Lower leg skin (tissue), 4 donors: ENCODE measurements around the gene GADL1. TPM values are rescaled to one million over a fixed set of nuclear protein-coding genes. Genes with fewer than 3 reads are reported as not detected.

Source experiments
- DNase-seq, 2 donors: peaks; one replicate each; pipeline ENCODE4 v3.0.0-alpha.2; 2019; ENCODE audit warnings: low spot score in 2 of 2
- H3K4me3 ChIP-seq: fragments of 200-600 bp; sonication (generic); 2 replicates; pipeline ENCODE4 v1.5.1; 2017; ENCODE audit warnings: mild to moderate bottlenecking, low read depth; ENCODE audit not compliant: poor library complexity, severe bottlenecking
- CTCF ChIP-seq, 3 donors: fragments of 450-650 bp; IDR thresholded peaks; one replicate each; pipeline ENCODE4 v1.5.1; 2016; ENCODE audit warnings: antibody characterized with exemption in 3 of 3, mild to moderate bottlenecking in 3 of 3, moderate library complexity in 2 of 3
- POLR2A ChIP-seq, 2 donors: fragments of 450-650 bp; IDR thresholded peaks; one replicate each; pipeline ENCODE4 v1.6.1; 2016 to 2017; ENCODE audit warnings: antibody characterized with exemption in 2 of 2, mild to moderate bottlenecking in 1 of 2, moderate library complexity in 1 of 2
- WGBS, 2 donors: methylation state at CpG; one replicate each; pipeline ENCODE4 v1.1.5; 2018; 5-methylcytosine and 5-hydroxymethylcytosine counted together
- intact Hi-C: fragments of 100-400 bp; cut with DNase I; formaldehyde crosslinking; loops from one replicate; pipeline ENCODE4 v1.15.0; 2023; ENCODE audit warnings: low total_unique reads
- total RNA-seq, 4 donors: library from RNA; depleted of rRNA; stranded (reverse); fragments of >200 nt; gene quantifications; one replicate each; pipeline ENCODE4 v1.1.0, GENCODE V29; 2016

Gene GADL1
- total RNA-seq, 4 donors from 2014 or later = not detected

GRCh38 chr3:30873671-30874070 lies 20.8 kb downstream of the GADL1 start:
- no peak overlapping the region for H3K4me3 ChIP-seq
- intact Hi-C loops = no loop called here
- TF ChIP-seq POLR2A (IDR thresholded peaks at IDR 0.05) = no peak
- TF ChIP-seq CTCF (IDR thresholded peaks at IDR 0.05) = no peak
- DNase-seq = no peak

GRCh38 chr3:30872879-30873278 lies 21.6 kb downstream of the GADL1 start:
- no peak for DNase-seq
- intact Hi-C loops = no loop called here
- H3K4me3 ChIP-seq = no peak overlapping the region
- no peak for TF ChIP-seq CTCF (IDR thresholded peaks at IDR 0.05)
- TF ChIP-seq POLR2A (IDR thresholded peaks at IDR 0.05) = no peak

GRCh38 chr3:30871720-30872119 lies 22.7 kb downstream of the GADL1 start:
- intact Hi-C loops = no loop called here
- DNase-seq = no peak
- TF ChIP-seq POLR2A (IDR thresholded peaks at IDR 0.05) = no peak
- TF ChIP-seq CTCF (IDR thresholded peaks at IDR 0.05) = no peak
- no peak overlapping the region for H3K4me3 ChIP-seq
- WGBS, 2 donors = 56 to 74% methylated on average over 2 of the region's 2 CpGs

- TF ChIP-seq CTCF (IDR thresholded peaks at IDR 0.05) (no peak), POLR2A (IDR thresholded peaks at IDR 0.05) (no peak)
- intact Hi-C loops = no loop called here
- DNase-seq = no peak
- H3K4me3 ChIP-seq = no peak overlapping the region
- WGBS, 2 donors = 86 to 94% methylated on average over 2 of the region's 2 CpGs
Measured at GRCh38 chr3:30864836-30865235, 29.6 kb downstream of the GADL1 start.

- intact Hi-C loops = no loop called here
- H3K4me3 ChIP-seq = no peak overlapping the region
- TF ChIP-seq CTCF (IDR thresholded peaks at IDR 0.05) (no peak), POLR2A (IDR thresholded peaks at IDR 0.05) (no peak)
- WGBS, 2 donors = 67% methylated on average over 5 of the region's 5 CpGs
- DNase-seq = no peak
Measured at GRCh38 chr3:30864132-30864531, 30.3 kb downstream of the GADL1 start.

GRCh38 chr3:30862004-30862403 lies 32.5 kb downstream of the GADL1 start:
- TF ChIP-seq POLR2A (IDR thresholded peaks at IDR 0.05) (no peak), CTCF (IDR thresholded peaks at IDR 0.05) (no peak)
- 86 to 91% methylated on average over 2 of the region's 2 CpGs for WGBS, 2 donors
- DNase-seq = no peak
- H3K4me3 ChIP-seq = no peak overlapping the region
- intact Hi-C loops = no loop called here
